IMR-90 (cell line): ENCODE results near the gene SLC12A8. TPM values are rescaled to one million over a fixed set of nuclear protein-coding genes. Genes with fewer than 3 reads are reported as not detected.

Experiments
- ATAC-seq: fragments of 200-7000 bp; cut with Tn5 transposase; 2 replicates; pipeline ENCODE4 v1.9.1; 2020; ENCODE audit warnings: low read depth, mild to moderate bottlenecking, moderate library complexity
- BruUV-seq: library from RNA; stranded (reverse); fragments of 400-500 nt; replicated peaks from 2 replicates; lab custom pipeline; 2021; lab: Mats Ljungman, UMichigan
- CTCF ChIA-PET: fragments of 300-600 bp; formaldehyde crosslinking; extraction: SDS; loops from one replicate; lab custom pipeline; 2021; ENCODE audit warnings: antibody characterized with exemption; lab: Yijun Ruan, JAX
- POLR2A ChIA-PET: fragments of 300-600 bp; sonication (Branson Sonifier 250); formaldehyde crosslinking; loops from one replicate; lab custom pipeline; 2022; ENCODE audit warnings: antibody characterized with exemption; ENCODE audit not compliant: unreplicated experiment; lab: Charles Lee
- DNase-seq: peaks from one replicate; pipeline ENCODE4 v3.0.0; 2013
- H2AFZ ChIP-seq: replicated peaks from 2 replicates; pipeline ENCODE3; 2013; ENCODE audit warnings: low read length, mild to moderate bottlenecking; ENCODE audit not compliant: poor library complexity
- H2AK5ac ChIP-seq: 2 replicates; pipeline ENCODE4 v1.6.1; 2013; ENCODE audit warnings: low read depth, low read length, inconsistent platforms
- H2AK9ac ChIP-seq: replicated peaks from 2 replicates; pipeline ENCODE3; 2013; ENCODE audit warnings: mild to moderate bottlenecking, low read depth, low read length, moderate library complexity; ENCODE audit not compliant: poor library complexity
- H2BK120ac ChIP-seq: 2 replicates; pipeline ENCODE4 v1.6.1; 2013; ENCODE audit warnings: low read depth, low read length, inconsistent platforms
- H2BK15ac ChIP-seq: 3 replicates; pipeline ENCODE4 v1.6.1; 2013; ENCODE audit warnings: low read depth, low read length, inconsistent platforms
- H2BK20ac ChIP-seq: 2 replicates; pipeline ENCODE4 v1.6.1; 2013; ENCODE audit warnings: low read depth, mild to moderate bottlenecking, inconsistent platforms, low read length, moderate library complexity
- H2BK5ac ChIP-seq: 2 replicates; pipeline ENCODE4 v1.6.1; 2013; ENCODE audit warnings: mild to moderate bottlenecking, low read depth, low read length, inconsistent platforms; ENCODE audit not compliant: poor library complexity, severe bottlenecking
- H3K14ac ChIP-seq: replicated peaks from 2 replicates; pipeline ENCODE4 v1.6.1; 2013; ENCODE audit warnings: low read depth, low read length, inconsistent platforms
- H3K18ac ChIP-seq: 2 replicates; pipeline ENCODE4 v1.6.1; 2013; ENCODE audit warnings: low read depth, low read length, control low read depth
- H3K23ac ChIP-seq: 2 replicates; pipeline ENCODE4 v1.6.1; 2013; ENCODE audit warnings: low read depth, low read length, inconsistent platforms
- H3K27ac ChIP-seq: 2 replicates; pipeline ENCODE4 v1.5.1; 2013; ENCODE audit warnings: mild to moderate bottlenecking, control low read depth, low read length; ENCODE audit not compliant: insufficient read depth
- H3K27me3 ChIP-seq: 2 replicates; pipeline ENCODE4 v1.6.1; 2013; ENCODE audit warnings: low read length; ENCODE audit not compliant: control insufficient read depth, insufficient read depth
- H3K36me3 ChIP-seq: 2 replicates; pipeline ENCODE4 v1.6.1; 2013; ENCODE audit warnings: low read length, mixed read lengths; ENCODE audit not compliant: control insufficient read depth, insufficient read depth
- H3K4ac ChIP-seq: 2 replicates; pipeline ENCODE4 v1.6.1; 2013; ENCODE audit warnings: low read depth, low read length, inconsistent platforms
- H3K4me1 ChIP-seq: 2 replicates; pipeline ENCODE4 v1.6.1; 2013; ENCODE audit warnings: low read length, mixed read lengths; ENCODE audit not compliant: control insufficient read depth, insufficient read depth
- H3K4me2 ChIP-seq: 2 replicates; pipeline ENCODE4 v1.6.1; 2013; ENCODE audit warnings: low read depth, mild to moderate bottlenecking, control low read depth, low read length, moderate library complexity
- H3K4me3 ChIP-seq: 2 replicates; pipeline ENCODE4 v1.5.1; 2013; ENCODE audit warnings: low read depth, mild to moderate bottlenecking, control low read depth, low read length, moderate library complexity; ENCODE audit not compliant: insufficient read depth
- H3K56ac ChIP-seq: 2 replicates; pipeline ENCODE4 v1.6.1; 2013; ENCODE audit warnings: low read length, inconsistent platforms; ENCODE audit not compliant: insufficient read depth; ENCODE audit errors: extremely low read depth
- H3K79me1 ChIP-seq, 2 experiments: 2 replicates each; pipeline ENCODE4 v1.6.1; 2013; ENCODE audit warnings: low read length in 2 of 2, inconsistent platforms in 1 of 2, low read depth in 1 of 2
- H3K9ac ChIP-seq: 2 replicates; pipeline ENCODE4 v1.6.1; 2013; ENCODE audit warnings: low read depth, low read length, control low read depth
- H3K9me1 ChIP-seq: 2 replicates; pipeline ENCODE4 v1.6.1; 2013; ENCODE audit warnings: low read length, inconsistent platforms; ENCODE audit not compliant: insufficient read depth
- H3K9me3 ChIP-seq: 2 replicates; pipeline ENCODE4 v1.6.1; 2013; ENCODE audit warnings: low read length; ENCODE audit not compliant: control insufficient read depth, insufficient read depth
- H4K20me1 ChIP-seq: 2 replicates; pipeline ENCODE4 v1.6.1; 2013; ENCODE audit warnings: low read length, inconsistent platforms; ENCODE audit not compliant: insufficient read depth
- H4K5ac ChIP-seq: 2 replicates; pipeline ENCODE4 v1.6.1; 2013; ENCODE audit warnings: mild to moderate bottlenecking, low read depth, low read length, control low read depth
- H4K8ac ChIP-seq, 2 experiments: 2 replicates each; pipeline ENCODE4 v1.6.1; 2013; ENCODE audit warnings: low read depth in 2 of 2, low read length in 2 of 2, control low read depth in 1 of 2, inconsistent platforms in 1 of 2
- H4K91ac ChIP-seq: 2 replicates; pipeline ENCODE4 v1.6.1; 2013; ENCODE audit warnings: low read depth, low read length, inconsistent platforms; ENCODE audit not compliant: insufficient read depth
- BHLHE40 ChIP-seq: fragments of 150-350 bp; IDR thresholded peaks from 2 replicates; pipeline ENCODE4 v1.6.1; 2016; ENCODE audit warnings: mild to moderate bottlenecking, low read depth, low read length
- CEBPB ChIP-seq: IDR thresholded peaks from 2 replicates; pipeline ENCODE4 v1.6.1; 2012; ENCODE audit warnings: low read depth, low read length, improper control_type of control experiment
- CHD1 ChIP-seq: IDR thresholded peaks from 2 replicates; pipeline ENCODE4 v1.6.1; 2012; ENCODE audit warnings: low read depth, low read length, improper control_type of control experiment
- ELK1 ChIP-seq: fragments of 150-350 bp; IDR thresholded peaks from 2 replicates; pipeline ENCODE4 v1.6.1; 2016; ENCODE audit warnings: low read depth, mild to moderate bottlenecking, low read length, moderate library complexity, borderline replicate concordance
- POLR2A ChIP-seq: IDR thresholded peaks from 2 replicates; pipeline ENCODE4 v1.6.1; 2012; ENCODE audit warnings: mild to moderate bottlenecking, low read depth, low read length
- SMC3 ChIP-seq: fragments of 150-350 bp; IDR thresholded peaks from 2 replicates; pipeline ENCODE4 v1.6.1; 2016; ENCODE audit warnings: low read depth, mild to moderate bottlenecking, antibody characterized with exemption, low read length, moderate library complexity
- WGBS, 2 experiments: methylation state at CpG; one replicate each; pipeline versions ENCODE4 v1.1.5 to v1.1.7; 2013; ENCODE audit warnings: missing lambda C conversion rate in 2 of 2; ENCODE audit not compliant: insufficient read length in 1 of 2; ENCODE audit errors: extremely low coverage in 2 of 2; 5-methylcytosine and 5-hydroxymethylcytosine counted together
- dilution Hi-C: fragments of 300-500 bp; cut with HindIII; formaldehyde crosslinking; loops from one replicate; pipeline ENCODE4 v1.14.3; 2018; ENCODE audit warnings: low sequenced_read_pairs; ENCODE audit not compliant: unreplicated experiment
- in situ Hi-C: fragments of 300-500 bp; cut with MboI; formaldehyde crosslinking; loops from 3 replicates; pipeline ENCODE4 v1.14.3; 2019; ENCODE audit warnings: low sequenced_read_pairs, inconsistent platforms, mixed read lengths
- intact Hi-C: fragments of 100-400 bp; cut with micrococcal nuclease; formaldehyde crosslinking; loops from 2 replicates; pipeline ENCODE4 v1.10.0; 2022
- polyA plus RNA-seq, 3 experiments: library from polyadenylated mRNA; depleted of rRNA; stranded (reverse); fragments of >200 nt; gene quantifications; 2 replicates each; pipeline ENCODE4 v1.2.3, GENCODE V29; 2012; ENCODE audit warnings: low replicate concordance in 1 of 3
- total RNA-seq: library from RNA; depleted of rRNA; stranded (reverse); fragments of >200 nt; gene quantifications from 2 replicates; pipeline ENCODE4 v1.2.3, GENCODE V29; 2012
- TF ChIP-seq, protein P1 (sequence below): fragments of 150-350 bp; IDR thresholded peaks from 2 replicates; pipeline ENCODE4 v1.6.1; 2017; ENCODE audit warnings: mild to moderate bottlenecking, antibody characterized with exemption, low read length, low read depth

SLC12A8 gene
- total and polyA plus RNA-seq, 2 of the 4 experiments (the other 2 are of a cell fraction): 2.2 to 4.3 TPM

GRCh38 chr3:125073390-125073905 lies 139.1 kb downstream of the SLC12A8 start:
- Histone ChIP-seq H2AK9ac (no peak overlapping the region), H3K18ac (no peak overlapping the region; the same call in 1 of the 2 replicates), H2AK5ac (peak overlapping the region; percentile 75), H3K56ac (no peak overlapping the region), H4K91ac (peak overlapping the region; percentile 51; the same call in 1 of the 2 replicates), H3K4me2 (no peak overlapping the region), H3K27me3 (no peaks in the 10 kb centered on the region), H3K36me3 (no peaks in the 10 kb centered on the region), H3K14ac (no peak overlapping the region), H3K4me1 (peaks cover 15% of the 10 kb centered on the region), H3K79me1 (no peaks in the 10 kb centered on the region), H3K9me3 (no peaks in the 10 kb centered on the region), H2BK15ac (peak overlapping the region; percentile 51; the same call in 2 of the 3 replicates), H4K8ac (no peak overlapping the region; a peak in 1 of 4 replicates), H4K5ac (no peak overlapping the region; the same call in 1 of the 2 replicates), H3K9ac (no peak overlapping the region), H2BK5ac (no peak overlapping the region), H3K4me3 (no peak overlapping the region), H3K9me1 (no peaks in the 10 kb centered on the region; the same call in 1 of the 2 replicates), H3K27ac (peak overlapping the region; percentile 25; the same call in 1 of the 2 replicates), H2BK20ac (peak overlapping the region; percentile 46), H2AFZ (no peak overlapping the region), H3K4ac (peak overlapping the region; percentile 43; the same call in 1 of the 2 replicates), H4K20me1 (no peaks in the 10 kb centered on the region), H2BK120ac (peak overlapping the region; percentile 55), H3K23ac (0 out of 2 replicates have a peak overlapping the region, but pooled peaks have one; percentile 4)
- WGBS, 2 experiments: 61% methylated on average over 3 of the region's 7 CpGs; no CpG with 5 or more reads in 1 of the 2 experiments
- in situ Hi-C loops: no loop called here
- DNase-seq (no peak), ATAC-seq (no peak)
- no peak for TF ChIP-seq POLR2A
- TF ChIP-seq BHLHE40: no peak
- TF ChIP-seq CEBPB: no peak
- TF ChIP-seq CHD1: no peak
- no peak for TF ChIP-seq ELK1
- TF ChIP-seq SMC3: no peak
- TF ChIP-seq, protein P1, sequence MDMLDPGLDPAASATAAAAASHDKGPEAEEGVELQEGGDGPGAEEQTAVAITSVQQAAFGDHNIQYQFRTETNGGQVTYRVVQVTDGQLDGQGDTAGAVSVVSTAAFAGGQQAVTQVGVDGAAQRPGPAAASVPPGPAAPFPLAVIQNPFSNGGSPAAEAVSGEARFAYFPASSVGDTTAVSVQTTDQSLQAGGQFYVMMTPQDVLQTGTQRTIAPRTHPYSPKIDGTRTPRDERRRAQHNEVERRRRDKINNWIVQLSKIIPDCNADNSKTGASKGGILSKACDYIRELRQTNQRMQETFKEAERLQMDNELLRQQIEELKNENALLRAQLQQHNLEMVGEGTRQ: no peak
- BruUV-seq: no TSS peak
- dilution Hi-C loops: no loop called here
- intact Hi-C loops: no loop called here
- ChIA-PET CTCF (no interaction called here), POLR2A (interaction anchor here (0.6 to 1.5 kb wide), 2 partner anchors 10 to 471 kb away, joined by 5 read pairs; no protein-coding TSS in a partner anchor)
